Naive B cell (primary cell): ENCODE data around the gene OR2V2. TPM values are rescaled to one million over a fixed set of nuclear protein-coding genes. Genes with fewer than 3 reads are reported as not detected.

Experiments
- ATAC-seq, 2 donors: fragments of 150-1000 bp; cut with Tn5 transposase; 2 replicates each; pipeline ENCODE4 v1.10.0; 2021; ENCODE audit warnings: low read depth in 2 of 2, mild to moderate bottlenecking in 2 of 2, moderate library complexity in 2 of 2
- DNase-seq: peaks from one replicate; pipeline ENCODE4 v3.0.0; 2022
- H3K27ac Mint-ChIP-seq, 6 donors: one replicate each; pipeline ENCODE4 v1.8.0; 2020 to 2022; ENCODE audit warnings: mild to moderate bottlenecking in 6 of 6, mixed read lengths in 6 of 6, moderate library complexity in 5 of 6, inconsistent platforms in 2 of 6
- H3K27me3 Mint-ChIP-seq, 3 donors: one replicate each; pipeline ENCODE4 v1.8.0; 2021 to 2022; ENCODE audit warnings: mixed read lengths in 3 of 3, mild to moderate bottlenecking in 1 of 3
- H3K36me3 Mint-ChIP-seq, 2 donors: one replicate each; pipeline ENCODE4 v1.8.0; 2020 to 2022; ENCODE audit warnings: mixed read lengths in 2 of 2, inconsistent platforms in 1 of 2, mild to moderate bottlenecking in 1 of 2
- H3K4me1 Mint-ChIP-seq, 3 donors: one replicate each; pipeline ENCODE4 v1.8.0; 2020 to 2022; ENCODE audit warnings: mixed read lengths in 3 of 3, inconsistent platforms in 1 of 3, mild to moderate bottlenecking in 1 of 3, moderate library complexity in 1 of 3
- H3K4me3 Mint-ChIP-seq, 8 donors: one replicate each; pipeline ENCODE4 v1.8.0; 2020 to 2022; ENCODE audit warnings: mild to moderate bottlenecking in 8 of 8, mixed read lengths in 8 of 8, moderate library complexity in 8 of 8, inconsistent platforms in 2 of 8
- H3K9me3 Mint-ChIP-seq, 7 donors: one replicate each; pipeline ENCODE4 v1.8.0; 2020 to 2022; ENCODE audit warnings: mixed read lengths in 7 of 7, mild to moderate bottlenecking in 5 of 7, inconsistent platforms in 2 of 7, moderate library complexity in 1 of 7
- polyA plus RNA-seq, 6 donors: library from polyadenylated mRNA; unstranded; fragments of 300-500 nt; fragmentation: Illumina TruSeq; gene quantifications; one replicate each; pipeline ENCODE4 v1.2.3, GENCODE V29; 2021; ENCODE audit warnings: low read depth in 6 of 6

The OR2V2 gene
- polyA plus RNA-seq, 6 donors from 2014 or later: not detected

GRCh38 chr5:181185560-181185959, 38.2 kb downstream of the OR2V2 start:
- Mint-ChIP-seq H3K4me1 (peaks cover 41 to 51% (median 45%) of the 10 kb centered on the region in 3 donors), H3K27me3 (peaks cover 0 to 8% (median 4%) of the 10 kb centered on the region in 3 donors), H3K27ac (peak overlapping the region in 1 of 6 donors; percentile 76), H3K4me3 (peak overlapping the region in 7 of 8 donors; percentile 23 to 99 (median 59)), H3K36me3 (peaks cover 0 to 7% of the 10 kb centered on the region in 2 donors), H3K9me3 (peaks cover 0 to 15% (median 0%) of the 10 kb centered on the region in 7 donors)
- DNase-seq (no peak), ATAC-seq (no peak)

- peak overlapping the region in 3 of 6 donors; percentile 51 to 76 (median 73) for H3K27ac Mint-ChIP-seq
- DNase-seq (no peak), ATAC-seq (no peak)
- peaks cover 0 to 15% (median 0%) of the 10 kb centered on the region in 7 donors for H3K9me3 Mint-ChIP-seq
- H3K36me3 Mint-ChIP-seq: peaks cover 0 to 7% of the 10 kb centered on the region in 2 donors
- H3K4me3 Mint-ChIP-seq: peak overlapping the region in 4 of 8 donors; percentile 23 to 99 (median 34)
- peaks cover 0 to 8% (median 6%) of the 10 kb centered on the region in 3 donors for H3K27me3 Mint-ChIP-seq
- H3K4me1 Mint-ChIP-seq: peaks cover 46 to 51% (median 48%) of the 10 kb centered on the region in 3 donors
Observed at GRCh38 chr5:181186022-181186421, 38.6 kb downstream of the OR2V2 start.

- no peak for DNase-seq
Observed at GRCh38 chr5:181186986-181187499, 39.7 kb downstream of the OR2V2 start.

GRCh38 chr5:181187500-181188213, 40.3 kb downstream of the OR2V2 start:
- Mint-ChIP-seq H3K27me3 (peaks cover 0 to 16% (median 10%) of the 10 kb centered on the region in 3 donors), H3K27ac (peak overlapping the region; percentile 82 to 100 (median 100)), H3K36me3 (peaks cover 0 to 12% of the 10 kb centered on the region in 2 donors), H3K4me3 (peak overlapping the region; percentile 96 to 99 (median 97)), H3K9me3 (peaks cover 0 to 23% (median 1%) of the 10 kb centered on the region in 7 donors), H3K4me1 (peaks cover 52 to 55% (median 54%) of the 10 kb centered on the region in 3 donors)
- DNase-seq: peak; percentile 53
- ATAC-seq: no peak

More at GRCh38 chr5:181186986-181187499, 39.7 kb downstream of the OR2V2 start:
- Mint-ChIP-seq H3K27ac (peak overlapping the region; percentile 76 to 100 (median 99)), H3K4me1 (peaks cover 52 to 54% (median 53%) of the 10 kb centered on the region in 3 donors), H3K4me3 (peak overlapping the region; percentile 35 to 99 (median 69)), H3K36me3 (peaks cover 0 to 12% of the 10 kb centered on the region in 2 donors), H3K27me3 (peaks cover 0 to 16% (median 11%) of the 10 kb centered on the region in 3 donors), H3K9me3 (peaks cover 0 to 23% (median 1%) of the 10 kb centered on the region in 7 donors)
- no peak for ATAC-seq

- peaks cover 0 to 12% of the 10 kb centered on the region in 2 donors for H3K36me3 Mint-ChIP-seq
- H3K4me1 Mint-ChIP-seq: peaks cover 52 to 57% (median 55%) of the 10 kb centered on the region in 3 donors
- peaks cover 0 to 16% (median 10%) of the 10 kb centered on the region in 3 donors for H3K27me3 Mint-ChIP-seq
- ATAC-seq (peak; percentile 8 to 10), DNase-seq (peak; percentile 78)
- H3K27ac Mint-ChIP-seq: peak overlapping the region; percentile 96 to 100 (median 100)
- H3K9me3 Mint-ChIP-seq: peaks cover 0 to 23% (median 1%) of the 10 kb centered on the region in 7 donors
- H3K4me3 Mint-ChIP-seq: peak overlapping the region; percentile 96 to 99 (median 97)
Observed at GRCh38 chr5:181188700-181189362, 41.4 kb downstream of the OR2V2 start.

- Mint-ChIP-seq H3K27me3 (peaks cover 0 to 16% (median 10%) of the 10 kb centered on the region in 3 donors), H3K9me3 (peaks cover 0 to 23% (median 1%) of the 10 kb centered on the region in 7 donors), H3K36me3 (peaks cover 0 to 12% of the 10 kb centered on the region in 2 donors), H3K4me1 (peaks cover 48 to 53% (median 49%) of the 10 kb centered on the region in 3 donors), H3K4me3 (peak overlapping the region; percentile 96 to 99 (median 97)), H3K27ac (peak overlapping the region; percentile 88 to 100 (median 100))
- peak; percentile 9 to 12 for ATAC-seq
- DNase-seq: peak; percentile 53
Observed at GRCh38 chr5:181189363-181189961, 42.1 kb downstream of the OR2V2 start.

GRCh38 chr5:181189962-181190710, 42.8 kb downstream of the OR2V2 start:
- peak; percentile 46 for DNase-seq
- peaks cover 0 to 23% (median 1%) of the 10 kb centered on the region in 7 donors for H3K9me3 Mint-ChIP-seq
- H3K36me3 Mint-ChIP-seq: peaks cover 0 to 12% of the 10 kb centered on the region in 2 donors
- H3K4me3 Mint-ChIP-seq: peak overlapping the region; percentile 96 to 99 (median 97)
- peak overlapping the region; percentile 72 to 100 (median 96) for H3K27ac Mint-ChIP-seq
- peaks cover 46 to 48% (median 47%) of the 10 kb centered on the region in 3 donors for H3K4me1 Mint-ChIP-seq
- peaks cover 0 to 16% (median 10%) of the 10 kb centered on the region in 3 donors for H3K27me3 Mint-ChIP-seq
- no peak for ATAC-seq

- Mint-ChIP-seq H3K27ac (peak overlapping the region; percentile 90 to 100 (median 100)), H3K4me3 (peak overlapping the region; percentile 96 to 99 (median 97)), H3K27me3 (peaks cover 0 to 16% (median 10%) of the 10 kb centered on the region in 3 donors), H3K9me3 (peaks cover 0 to 23% (median 1%) of the 10 kb centered on the region in 7 donors), H3K36me3 (peaks cover 0 to 12% of the 10 kb centered on the region in 2 donors), H3K4me1 (peaks cover 40 to 47% (median 44%) of the 10 kb centered on the region in 3 donors)
- ATAC-seq: peak; percentile 11 to 15
- peak; percentile 59 for DNase-seq
Observed at GRCh38 chr5:181190711-181191525, 43.5 kb downstream of the OR2V2 start.

- Mint-ChIP-seq H3K36me3 (peaks cover 0 to 12% of the 10 kb centered on the region in 2 donors), H3K27ac (peak overlapping the region; percentile 90 to 100 (median 100)), H3K4me1 (peaks cover 38 to 47% (median 42%) of the 10 kb centered on the region in 3 donors), H3K4me3 (peak overlapping the region; percentile 96 to 99 (median 97)), H3K27me3 (peaks cover 0 to 16% (median 10%) of the 10 kb centered on the region in 3 donors), H3K9me3 (peaks cover 0 to 23% (median 1%) of the 10 kb centered on the region in 7 donors)
- ATAC-seq (peak; percentile 58 to 64), DNase-seq (peak; percentile 97)
Observed at GRCh38 chr5:181191526-181192336, 44.3 kb downstream of the OR2V2 start.

- ATAC-seq (no peak), DNase-seq (no peak)
- H3K4me1 Mint-ChIP-seq: peaks cover 38 to 47% (median 46%) of the 10 kb centered on the region in 3 donors
- peaks cover 0 to 16% (median 10%) of the 10 kb centered on the region in 3 donors for H3K27me3 Mint-ChIP-seq
- peak overlapping the region; percentile 86 to 100 (median 100) for H3K27ac Mint-ChIP-seq
- H3K4me3 Mint-ChIP-seq: peak overlapping the region; percentile 96 to 99 (median 97)
- H3K36me3 Mint-ChIP-seq: peaks cover 0 to 12% of the 10 kb centered on the region in 2 donors
- H3K9me3 Mint-ChIP-seq: peaks cover 0 to 23% (median 1%) of the 10 kb centered on the region in 7 donors
Observed at GRCh38 chr5:181192337-181193046, 45.1 kb downstream of the OR2V2 start.
